Right lobe of liver (tissue), 6 donors: Measurements from ENCODE around the gene AVPR2. TPM values are rescaled to one million over a fixed set of nuclear protein-coding genes. Genes with fewer than 3 reads are reported as not detected.

Source experiments
- ATAC-seq, 4 donors: fragments of 200-7000 bp; cut with Tn5 transposase; one replicate each; pipeline ENCODE4 v1.9.1; 2020; ENCODE audit warnings: mild to moderate bottlenecking in 4 of 4, moderate library complexity in 4 of 4
- DNase-seq, 3 donors: peaks; one replicate each; pipeline ENCODE4 v3.0.0-alpha.2; 2020
- H3K27ac ChIP-seq, 3 donors: fragments of 200-600 bp; one replicate each; pipeline ENCODE4 v1.8.0; 2022
- H3K27me3 ChIP-seq, 2 donors: fragments of 200-600 bp; one replicate each; pipeline ENCODE4 v1.8.0; 2022
- H3K36me3 ChIP-seq, 4 donors: fragments of 200-600 bp; sonication (generic) in 1 of 4; one replicate each; pipeline versions ENCODE4 v1.5.1 to v1.8.0; 2017 to 2022; ENCODE audit warnings: control low read depth in 1 of 4
- H3K4me1 ChIP-seq, 4 donors: fragments of 200-600 bp; sonication (generic) in 1 of 4; one replicate each; pipeline versions ENCODE4 v1.5.1 to v1.8.0; 2017 to 2022; ENCODE audit warnings: control low read depth in 1 of 4
- H3K4me3 ChIP-seq, 3 donors: fragments of 200-600 bp; one replicate each; pipeline ENCODE4 v1.8.0; 2022
- H3K9me3 ChIP-seq, 4 donors: fragments of 200-600 bp; sonication (generic) in 1 of 4; one replicate each; pipeline versions ENCODE4 v1.5.1 to v1.8.0; 2017 to 2022; ENCODE audit warnings: control low read depth in 1 of 4
- POLR2A ChIP-seq: fragments of 450-650 bp; IDR thresholded peaks from one replicate; pipeline ENCODE4 v1.6.1; 2017; ENCODE audit warnings: antibody characterized with exemption, mild to moderate bottlenecking
- WGBS: methylation state at CpG from one replicate; pipeline ENCODE4 v1.1.6; 2018; ENCODE audit warnings: low coverage, low lambda C conversion rate; ENCODE audit not compliant: insufficient coverage; ENCODE audit errors: missing lambda C conversion rate; 5-methylcytosine and 5-hydroxymethylcytosine counted together
- intact Hi-C, 2 donors: fragments of 100-400 bp; cut with DNase I; formaldehyde crosslinking; loops; one replicate each; pipeline versions ENCODE4 v1.11.2 to v1.14.1; 2022
- total RNA-seq, 6 experiments: library from RNA; depleted of rRNA in 2 of 6; stranded (reverse); fragments of >200 nt in 2 of 6; fragmentation: NEBNext Ultra II Directional in 3 of 6; extraction: Animal tissue kit (Norgen Biotek cat#: 25700) in 3 of 6; gene quantifications; one replicate each; pipeline versions ENCODE4 v1.1.0 to v1.2.4, GENCODE V29; 2016 to 2023
- TF ChIP-seq, protein P1 (sequence below), 4 donors: fragments of 200-600 bp in 3 of 4; fragments of 450-650 bp in 1 of 4; IDR thresholded peaks; one replicate each; pipeline versions ENCODE4 v1.5.1 to v1.8.0; 2016 to 2022; ENCODE audit warnings: antibody characterized with exemption in 4 of 4, mild to moderate bottlenecking in 2 of 4
- donor health status: DM: no; HTN: yes; CAD: no.
- donor health status: DM: no; HTN: no; CAD: no.
- donor health status: DM: no; HTN: no; CAD: no.
- donor health status: DM: no; HTN: yes; CAD: no.
- donor health status: DM: no; HTN: yes; CAD: no.

AVPR2 gene
- total RNA-seq, 6 experiments from 2014 or later = 0.31 TPM; not detected in 5

GRCh38 chrX:153932220-153932915, 27.9 kb downstream of the AVPR2 start:
- intact Hi-C loops = no loop called here
- ATAC-seq = no peak
- H3K27me3 ChIP-seq = no peaks in the 10 kb centered on the region
- H3K9me3 ChIP-seq = no peaks in the 10 kb centered on the region
- no peak for DNase-seq
- 84% methylated on average over 8 of the region's 13 CpGs for WGBS
- no peak overlapping the region for H3K27ac ChIP-seq
- peaks cover 0 to 21% (median 8%) of the 10 kb centered on the region in 4 donors for H3K4me1 ChIP-seq
- TF ChIP-seq POLR2A = no peak
- TF ChIP-seq, protein P1, sequence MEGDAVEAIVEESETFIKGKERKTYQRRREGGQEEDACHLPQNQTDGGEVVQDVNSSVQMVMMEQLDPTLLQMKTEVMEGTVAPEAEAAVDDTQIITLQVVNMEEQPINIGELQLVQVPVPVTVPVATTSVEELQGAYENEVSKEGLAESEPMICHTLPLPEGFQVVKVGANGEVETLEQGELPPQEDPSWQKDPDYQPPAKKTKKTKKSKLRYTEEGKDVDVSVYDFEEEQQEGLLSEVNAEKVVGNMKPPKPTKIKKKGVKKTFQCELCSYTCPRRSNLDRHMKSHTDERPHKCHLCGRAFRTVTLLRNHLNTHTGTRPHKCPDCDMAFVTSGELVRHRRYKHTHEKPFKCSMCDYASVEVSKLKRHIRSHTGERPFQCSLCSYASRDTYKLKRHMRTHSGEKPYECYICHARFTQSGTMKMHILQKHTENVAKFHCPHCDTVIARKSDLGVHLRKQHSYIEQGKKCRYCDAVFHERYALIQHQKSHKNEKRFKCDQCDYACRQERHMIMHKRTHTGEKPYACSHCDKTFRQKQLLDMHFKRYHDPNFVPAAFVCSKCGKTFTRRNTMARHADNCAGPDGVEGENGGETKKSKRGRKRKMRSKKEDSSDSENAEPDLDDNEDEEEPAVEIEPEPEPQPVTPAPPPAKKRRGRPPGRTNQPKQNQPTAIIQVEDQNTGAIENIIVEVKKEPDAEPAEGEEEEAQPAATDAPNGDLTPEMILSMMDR (IDR thresholded peaks at IDR 0.05) = no peak
- no peaks in the 10 kb centered on the region for H3K36me3 ChIP-seq
- no peak overlapping the region for H3K4me3 ChIP-seq

DNA sequence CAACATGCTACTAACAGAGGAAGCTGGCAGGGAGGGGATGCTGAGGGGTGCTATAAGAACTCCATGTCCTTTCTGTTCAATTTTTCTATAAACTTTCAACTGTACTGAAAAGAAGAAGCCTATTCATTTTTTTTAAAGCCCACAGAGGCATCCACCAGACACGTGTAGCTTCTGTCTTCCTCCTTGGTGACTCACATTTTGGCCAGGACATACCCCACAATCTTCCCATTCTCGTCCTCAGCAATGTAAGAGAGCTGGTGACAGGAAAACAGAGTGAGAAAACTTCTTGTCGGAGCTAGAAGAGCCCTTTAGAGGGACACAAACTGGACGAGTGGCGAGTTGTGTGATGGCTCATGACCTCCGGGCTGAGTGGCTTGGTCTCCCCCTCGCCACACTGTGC, 29.3 kb downstream of the AVPR2 start:
- WGBS = 22% methylated on average over 6 of the region's 7 CpGs
- TF ChIP-seq POLR2A = no peak
- TF ChIP-seq, protein P1 (IDR thresholded peaks at IDR 0.05) = no peak
- intact Hi-C loops = no loop called here
- H3K9me3 ChIP-seq = no peaks in the 10 kb centered on the region
- no peak overlapping the region for H3K27ac ChIP-seq
- no peaks in the 10 kb centered on the region for H3K36me3 ChIP-seq
- peaks cover 0 to 18% (median 6%) of the 10 kb centered on the region in 4 donors for H3K4me1 ChIP-seq
- H3K4me3 ChIP-seq = peak overlapping the region; percentile 71 to 97 (median 77)
- no peak for DNase-seq
- ATAC-seq = no peak
- no peaks in the 10 kb centered on the region for H3K27me3 ChIP-seq

DNA sequence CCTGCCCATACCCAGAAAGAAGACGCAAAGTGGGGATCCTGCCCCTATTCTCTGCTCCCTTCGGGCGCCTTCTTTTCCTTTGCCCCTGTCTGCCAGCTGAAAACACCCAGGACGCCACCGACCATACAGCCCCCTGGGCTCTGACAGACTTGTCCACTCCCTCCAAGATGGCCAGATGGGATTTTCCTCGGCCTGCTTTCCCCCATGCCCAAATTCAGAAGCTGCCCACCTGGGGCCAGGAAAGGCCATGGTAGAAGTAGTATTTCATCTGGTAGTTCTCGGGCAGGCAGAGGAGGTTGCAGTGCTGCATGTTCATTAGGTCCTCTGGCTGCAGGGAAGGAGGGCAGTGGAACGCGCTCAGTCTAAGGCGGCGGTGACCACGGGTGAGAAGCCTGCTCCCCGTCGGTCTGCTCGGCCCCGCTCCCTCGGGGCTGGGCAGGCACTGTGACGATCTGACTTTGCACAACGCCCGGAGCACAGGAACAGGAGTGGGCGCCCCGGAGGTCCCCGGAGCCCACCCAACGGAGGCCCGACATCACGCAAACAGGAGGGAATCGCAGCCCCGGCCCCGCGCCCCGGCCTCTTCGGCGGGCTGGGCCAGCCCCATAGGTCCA, 29.8 kb downstream of the AVPR2 start:
- WGBS = 32% methylated on average over 8 of the region's 33 CpGs
- intact Hi-C loops = no loop called here
- TF ChIP-seq, protein P1 (IDR thresholded peaks at IDR 0.05) = no peak
- no peak for TF ChIP-seq POLR2A
- DNase-seq = no peak
- H3K4me1 ChIP-seq = peaks cover 0 to 13% (median 4%) of the 10 kb centered on the region in 4 donors
- peak overlapping the region; percentile 71 to 97 (median 77) for H3K4me3 ChIP-seq
- peak in 3 of 4 donors; percentile 5 to 23 (median 7) for ATAC-seq
- no peaks in the 10 kb centered on the region for H3K9me3 ChIP-seq
- no peaks in the 10 kb centered on the region for H3K27me3 ChIP-seq
- peak overlapping the region in 1 of 3 donors; percentile 43 for H3K27ac ChIP-seq
- H3K36me3 ChIP-seq = no peaks in the 10 kb centered on the region

- peaks cover 0 to 13% (median 4%) of the 10 kb centered on the region in 4 donors for H3K4me1 ChIP-seq
- TF ChIP-seq, protein P1 (IDR thresholded peaks at IDR 0.05) = no peak
- peak; percentile 41 for TF ChIP-seq POLR2A
- no CpG with 5 or more reads among the region's 87 CpGs for WGBS
- DNase-seq (peak; percentile 78 to 84 (median 84)), ATAC-seq (peak; percentile 94 to 98 (median 96))
- peak within 1 kb of the TSS in 1 of 3 donors; percentile 43 for H3K27ac ChIP-seq
- intact Hi-C loops = no loop called here
- no peaks in the 10 kb centered on the region for H3K27me3 ChIP-seq
- H3K9me3 ChIP-seq = no peaks in the 10 kb centered on the region
- H3K4me3 ChIP-seq = peak within 1 kb of the TSS; percentile 71 to 97 (median 77)
- H3K36me3 ChIP-seq = no peaks in the 10 kb centered on the region
Observed at GRCh38 chrX:153934762-153935325, 30.4 kb downstream of the AVPR2 start, which contains the start of gene NAA10. TSS of gene NAA10 (minus strand) at chrX:153935037. CDS start at chrX:153934904, 133 bp downstream.
